Stimulated activated CD8-positive, alpha-beta memory T cell treated with anti-CD3 and anti-CD28 coated beads, Interleukin-15, amount 100 ng/mL, for 48 hours (primary cell): Measurements from ENCODE around the gene AURKB.

Source experiments
- DNase-seq, 2 donors: peaks; one replicate each; pipeline ENCODE4 v3.0.0-alpha.2; 2020; ENCODE audit warnings: low read depth in 2 of 2

Gene AURKB

GRCh38 chr17:8161289-8162232, 48.8 kb downstream of the AURKB start:
- no peak for DNase-seq

- DNase-seq, result no peak
Observed at GRCh38 chr17:8160741-8161221, 49.6 kb downstream of the AURKB start.

- no peak for DNase-seq
Observed at GRCh38 chr17:8160224-8160577, 50.2 kb downstream of the AURKB start.

- DNase-seq, result no peak
Observed at GRCh38 chr17:8159459-8160223, 50.7 kb downstream of the AURKB start.

GRCh38 chr17:8159032-8159400, 51.4 kb downstream of the AURKB start:
- no peak for DNase-seq

GRCh38 chr17:8158267-8159031, 51.9 kb downstream of the AURKB start:
- DNase-seq, result peak; percentile 74 to 76

GRCh38 chr17:8156246-8156992, 54.0 kb downstream of the AURKB start:
- peak; percentile 100 for DNase-seq

- DNase-seq, result no peak
Observed at GRCh38 chr17:8155996-8156245, 54.5 kb downstream of the AURKB start.

- DNase-seq, result no peak
Observed at GRCh38 chr17:8155231-8155995, 55.0 kb downstream of the AURKB start.
